ENCODE results near the gene EML4. TPM values are rescaled to one million over a fixed set of nuclear protein-coding genes. Genes with fewer than 3 reads are reported as not detected.

EML4 gene
- total RNA-seq, 1 experiment from 2014 or later = 31.2 TPM

- H3K36me3 Mint-ChIP-seq (ENCODE audit: insufficient read depth, unreplicated experiment) = no peaks in the 10 kb centered on the region
- H3K4me1 Mint-ChIP-seq (ENCODE audit: insufficient read depth, unreplicated experiment) = peaks cover 40% of the 10 kb centered on the region
- ChIA-PET CTCF (interaction anchor here (0.5 to 1.0 kb wide), 5 partner anchors 11 to 284 kb away, joined by 3 read pairs; no protein-coding TSS in a partner anchor), POLR2A (interaction anchor here (0.7 kb wide), 1 partner anchor 26 kb away, joined by 3 read pairs; no protein-coding TSS in a partner anchor)
- no peaks in the 10 kb centered on the region for H3K27me3 Mint-ChIP-seq (ENCODE audit: insufficient read depth, unreplicated experiment)
- no peak overlapping the region for H3K27ac Mint-ChIP-seq (ENCODE audit: low read depth, unreplicated experiment)
- BruUV-seq (replicated peaks) = no TSS peak
- TF ChIP-seq, protein P1, sequence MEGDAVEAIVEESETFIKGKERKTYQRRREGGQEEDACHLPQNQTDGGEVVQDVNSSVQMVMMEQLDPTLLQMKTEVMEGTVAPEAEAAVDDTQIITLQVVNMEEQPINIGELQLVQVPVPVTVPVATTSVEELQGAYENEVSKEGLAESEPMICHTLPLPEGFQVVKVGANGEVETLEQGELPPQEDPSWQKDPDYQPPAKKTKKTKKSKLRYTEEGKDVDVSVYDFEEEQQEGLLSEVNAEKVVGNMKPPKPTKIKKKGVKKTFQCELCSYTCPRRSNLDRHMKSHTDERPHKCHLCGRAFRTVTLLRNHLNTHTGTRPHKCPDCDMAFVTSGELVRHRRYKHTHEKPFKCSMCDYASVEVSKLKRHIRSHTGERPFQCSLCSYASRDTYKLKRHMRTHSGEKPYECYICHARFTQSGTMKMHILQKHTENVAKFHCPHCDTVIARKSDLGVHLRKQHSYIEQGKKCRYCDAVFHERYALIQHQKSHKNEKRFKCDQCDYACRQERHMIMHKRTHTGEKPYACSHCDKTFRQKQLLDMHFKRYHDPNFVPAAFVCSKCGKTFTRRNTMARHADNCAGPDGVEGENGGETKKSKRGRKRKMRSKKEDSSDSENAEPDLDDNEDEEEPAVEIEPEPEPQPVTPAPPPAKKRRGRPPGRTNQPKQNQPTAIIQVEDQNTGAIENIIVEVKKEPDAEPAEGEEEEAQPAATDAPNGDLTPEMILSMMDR (IDR thresholded peaks at IDR 0.05; ENCODE audit: unreplicated experiment) = no peak
- no peak overlapping the region for H3K4me3 Mint-ChIP-seq (ENCODE audit: unreplicated experiment)
- DNase-seq (ENCODE audit: unreplicated experiment) = no peak
- no peaks in the 10 kb centered on the region for H3K9me3 Mint-ChIP-seq (ENCODE audit: unreplicated experiment)
- intact Hi-C loops (cut with micrococcal nuclease) = no loop called here
Measured at GRCh38 chr2:42136782-42137124, 32.4 kb upstream of the EML4 start.

DNA sequence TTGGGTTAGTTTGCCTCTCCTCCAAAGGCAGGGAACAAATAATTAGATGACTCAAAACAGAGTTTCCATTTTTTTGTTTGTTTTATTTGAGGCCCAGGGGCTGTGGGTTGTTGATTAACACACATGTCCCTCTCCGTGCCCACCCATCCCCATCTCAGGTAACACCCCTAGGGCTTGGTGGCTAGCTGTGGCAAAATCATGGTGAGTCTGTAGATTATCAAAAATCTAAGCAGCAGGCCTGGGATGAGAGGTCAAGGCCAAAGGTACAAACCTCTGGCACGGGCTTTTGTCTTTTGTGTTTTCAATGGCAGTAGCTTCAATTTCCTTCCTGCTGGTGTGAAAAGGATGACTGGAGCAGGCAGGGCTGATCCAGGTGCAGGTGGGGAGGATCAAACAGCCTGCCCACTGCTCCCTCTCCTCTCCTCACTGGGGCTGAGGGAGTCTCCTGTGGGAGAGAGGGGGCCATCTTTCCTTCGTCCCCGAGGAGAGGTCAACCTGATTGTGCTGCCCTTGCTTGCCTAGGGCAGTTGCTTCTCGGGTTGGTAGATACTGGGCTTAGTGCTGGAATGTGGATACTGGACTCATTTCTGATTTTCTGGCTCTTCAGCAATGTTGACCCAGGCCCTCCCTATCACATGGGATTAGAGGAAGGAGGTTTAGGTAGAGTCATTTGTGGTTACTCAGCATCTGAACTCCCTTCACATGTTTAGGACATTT is 31.9 kb upstream of the EML4 start:
- no peak for DNase-seq (ENCODE audit: unreplicated experiment)
- TF ChIP-seq, protein P1 (IDR thresholded peaks at IDR 0.05; ENCODE audit: unreplicated experiment) = no peak
- no peaks in the 10 kb centered on the region for H3K9me3 Mint-ChIP-seq (ENCODE audit: unreplicated experiment)
- H3K4me1 Mint-ChIP-seq (ENCODE audit: insufficient read depth, unreplicated experiment) = peaks cover 42% of the 10 kb centered on the region
- H3K4me3 Mint-ChIP-seq (ENCODE audit: unreplicated experiment) = no peak overlapping the region
- H3K27ac Mint-ChIP-seq (ENCODE audit: low read depth, unreplicated experiment) = no peak overlapping the region
- H3K36me3 Mint-ChIP-seq (ENCODE audit: insufficient read depth, unreplicated experiment) = no peaks in the 10 kb centered on the region
- POLR2A ChIA-PET = interaction anchor here (0.8 to 1.2 kb wide), 2 partner anchors 20 to 223 kb away, joined by 3 to 4 read pairs; partner anchors contain the start of gene COX7A2L
- no TSS peak for BruUV-seq (replicated peaks)
- CTCF ChIA-PET = interaction anchor here (0.5 to 0.6 kb wide), 5 partner anchors 12 to 285 kb away, joined by 3 to 4 read pairs (median 3); no protein-coding TSS in a partner anchor
- intact Hi-C loops (cut with micrococcal nuclease) = no loop called here
- no peaks in the 10 kb centered on the region for H3K27me3 Mint-ChIP-seq (ENCODE audit: insufficient read depth, unreplicated experiment)

- BruUV-seq (replicated peaks) = no TSS peak
- POLR2A ChIA-PET = interaction anchor here (0.7 to 1.3 kb wide), 4 partner anchors 10 to 222 kb away, joined by 3 to 5 read pairs (median 4); partner anchors contain the start of gene COX7A2L
- CTCF ChIA-PET = interaction anchor here (0.6 to 1.3 kb wide), 5 partner anchors 19 to 185 kb away, joined by 3 to 5 read pairs (median 3); no protein-coding TSS in a partner anchor
- Mint-ChIP-seq H3K27ac (ENCODE audit: low read depth, unreplicated experiment) (no peak overlapping the region), H3K4me3 (ENCODE audit: unreplicated experiment) (no peak overlapping the region), H3K4me1 (ENCODE audit: insufficient read depth, unreplicated experiment) (peaks cover 41% of the 10 kb centered on the region), H3K27me3 (ENCODE audit: insufficient read depth, unreplicated experiment) (no peaks in the 10 kb centered on the region), H3K9me3 (ENCODE audit: unreplicated experiment) (no peaks in the 10 kb centered on the region), H3K36me3 (ENCODE audit: insufficient read depth, unreplicated experiment) (no peaks in the 10 kb centered on the region)
- intact Hi-C loops (cut with micrococcal nuclease) = no loop called here
- peak; percentile 94 for DNase-seq (ENCODE audit: unreplicated experiment)
- TF ChIP-seq, protein P1 (IDR thresholded peaks at IDR 0.05; ENCODE audit: unreplicated experiment) = no peak
Measured at GRCh38 chr2:42138163-42139015, 30.8 kb upstream of the EML4 start.

GRCh38 chr2:42139101-42139500 is 30.1 kb upstream of the EML4 start:
- H3K27me3 Mint-ChIP-seq (ENCODE audit: insufficient read depth, unreplicated experiment) = no peaks in the 10 kb centered on the region
- no peaks in the 10 kb centered on the region for H3K36me3 Mint-ChIP-seq (ENCODE audit: insufficient read depth, unreplicated experiment)
- H3K4me1 Mint-ChIP-seq (ENCODE audit: insufficient read depth, unreplicated experiment) = peaks cover 35% of the 10 kb centered on the region
- H3K4me3 Mint-ChIP-seq (ENCODE audit: unreplicated experiment) = no peak overlapping the region
- TF ChIP-seq, protein P1 (IDR thresholded peaks at IDR 0.05; ENCODE audit: unreplicated experiment) = no peak
- intact Hi-C loops (cut with micrococcal nuclease) = no loop called here
- POLR2A ChIA-PET = interaction anchor here (0.7 to 1.3 kb wide), 2 partner anchors 9 to 27 kb away, joined by 3 to 5 read pairs; no protein-coding TSS in a partner anchor
- no peaks in the 10 kb centered on the region for H3K9me3 Mint-ChIP-seq (ENCODE audit: unreplicated experiment)
- no TSS peak for BruUV-seq (replicated peaks)
- DNase-seq (ENCODE audit: unreplicated experiment) = no peak
- H3K27ac Mint-ChIP-seq (ENCODE audit: low read depth, unreplicated experiment) = no peak overlapping the region
- CTCF ChIA-PET = interaction anchor here (0.7 to 1.3 kb wide), 4 partner anchors 18 to 43 kb away, joined by 3 to 5 read pairs (median 3); no protein-coding TSS in a partner anchor

All from MCF 10A (cell line).